Right lobe of liver (tissue), 6 donors: Measurements from ENCODE around the gene MARVELD1. TPM values are rescaled to one million over a fixed set of nuclear protein-coding genes. Genes with fewer than 3 reads are reported as not detected.
A peak's percentile ranks its signal among the peaks of the same experiment; 100 is the strongest.

Source experiments
- ATAC-seq, 4 donors: fragments of 200-7000 bp; cut with Tn5 transposase; one replicate each; pipeline ENCODE4 v1.9.1; 2020; ENCODE audit warnings: mild to moderate bottlenecking in 4 of 4, moderate library complexity in 4 of 4
- DNase-seq, 3 donors: peaks; one replicate each; pipeline ENCODE4 v3.0.0-alpha.2; 2020
- H3K27ac ChIP-seq, 3 donors: fragments of 200-600 bp; one replicate each; pipeline ENCODE4 v1.8.0; 2022
- H3K27me3 ChIP-seq, 2 donors: fragments of 200-600 bp; one replicate each; pipeline ENCODE4 v1.8.0; 2022
- H3K36me3 ChIP-seq, 4 donors: fragments of 200-600 bp; sonication (generic) in 1 of 4; one replicate each; pipeline versions ENCODE4 v1.5.1 to v1.8.0; 2017 to 2022; ENCODE audit warnings: control low read depth in 1 of 4
- H3K4me1 ChIP-seq, 4 donors: fragments of 200-600 bp; sonication (generic) in 1 of 4; one replicate each; pipeline versions ENCODE4 v1.5.1 to v1.8.0; 2017 to 2022; ENCODE audit warnings: control low read depth in 1 of 4
- H3K4me3 ChIP-seq, 3 donors: fragments of 200-600 bp; one replicate each; pipeline ENCODE4 v1.8.0; 2022
- H3K9me3 ChIP-seq, 4 donors: fragments of 200-600 bp; sonication (generic) in 1 of 4; one replicate each; pipeline versions ENCODE4 v1.5.1 to v1.8.0; 2017 to 2022; ENCODE audit warnings: control low read depth in 1 of 4
- CTCF ChIP-seq, 4 donors: fragments of 200-600 bp in 3 of 4; fragments of 450-650 bp in 1 of 4; IDR thresholded peaks; one replicate each; pipeline versions ENCODE4 v1.5.1 to v1.8.0; 2016 to 2022; ENCODE audit warnings: antibody characterized with exemption in 4 of 4, mild to moderate bottlenecking in 2 of 4
- POLR2A ChIP-seq: fragments of 450-650 bp; IDR thresholded peaks from one replicate; pipeline ENCODE4 v1.6.1; 2017; ENCODE audit warnings: antibody characterized with exemption, mild to moderate bottlenecking
- whole genome bisulfite sequencing: methylation state at CpG from one replicate; pipeline ENCODE4 v1.1.6; 2018; ENCODE audit warnings: low coverage, low lambda C conversion rate; ENCODE audit not compliant: insufficient coverage; ENCODE audit errors: missing lambda C conversion rate; 5-methylcytosine and 5-hydroxymethylcytosine counted together
- intact Hi-C, 2 donors: fragments of 100-400 bp; cut with DNase I; formaldehyde crosslinking; loops; one replicate each; pipeline versions ENCODE4 v1.11.2 to v1.14.1; 2022
- total RNA-seq, 6 experiments: library from RNA; depleted of rRNA in 2 of 6; stranded (reverse); fragments of >200 nt in 2 of 6; fragmentation: NEBNext Ultra II Directional in 3 of 6; extraction: Animal tissue kit (Norgen Biotek cat#: 25700) in 3 of 6; gene quantifications; one replicate each; pipeline versions ENCODE4 v1.1.0 to v1.2.4, GENCODE V29; 2016 to 2023
- donor health status: DM: no; HTN: yes; CAD: no.
- donor health status: DM: no; HTN: no; CAD: no.
- donor health status: DM: no; HTN: no; CAD: no.
- donor health status: DM: no; HTN: yes; CAD: no.
- donor health status: DM: no; HTN: yes; CAD: no.

The MARVELD1 gene
- total RNA-seq, 6 experiments from 2014 or later, result 1.5 to 3.1 (median 2.3) TPM

DNA sequence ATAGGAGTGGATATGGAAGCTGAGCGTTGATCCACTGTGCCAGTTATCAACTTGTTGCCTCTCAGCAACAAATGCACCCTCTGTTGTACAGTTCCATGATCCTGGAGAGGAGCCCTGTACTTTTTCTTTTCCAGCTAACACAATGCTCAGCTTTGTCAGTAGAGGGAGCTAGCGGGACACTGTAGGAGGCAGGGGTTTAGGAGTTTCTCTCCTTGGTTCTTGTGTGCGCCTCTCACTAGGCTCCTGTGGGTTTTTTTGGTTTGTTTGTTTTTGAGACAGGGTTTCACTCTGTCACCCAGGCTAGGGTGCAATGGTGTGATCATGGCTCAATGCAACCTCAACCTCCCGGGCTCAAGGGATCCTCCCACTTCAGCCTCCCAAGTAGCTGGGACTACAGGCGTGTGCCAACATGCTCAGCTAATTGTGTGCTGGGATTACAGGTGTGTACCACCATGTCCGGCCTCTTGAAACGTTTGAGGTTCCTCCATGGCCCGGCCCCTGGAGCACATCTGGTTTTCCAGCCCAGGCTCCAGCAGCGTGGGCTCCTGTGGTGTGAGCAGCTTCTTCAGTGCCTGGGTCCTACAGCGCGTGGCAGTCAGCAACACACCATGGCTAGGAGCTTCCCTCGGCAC lies 12.0 kb upstream of the MARVELD1 start:
- DNase-seq, result no peak
- peak; percentile 94 to 98 (median 98) for ATAC-seq
- intact Hi-C loops, result no loop called here

DNA sequence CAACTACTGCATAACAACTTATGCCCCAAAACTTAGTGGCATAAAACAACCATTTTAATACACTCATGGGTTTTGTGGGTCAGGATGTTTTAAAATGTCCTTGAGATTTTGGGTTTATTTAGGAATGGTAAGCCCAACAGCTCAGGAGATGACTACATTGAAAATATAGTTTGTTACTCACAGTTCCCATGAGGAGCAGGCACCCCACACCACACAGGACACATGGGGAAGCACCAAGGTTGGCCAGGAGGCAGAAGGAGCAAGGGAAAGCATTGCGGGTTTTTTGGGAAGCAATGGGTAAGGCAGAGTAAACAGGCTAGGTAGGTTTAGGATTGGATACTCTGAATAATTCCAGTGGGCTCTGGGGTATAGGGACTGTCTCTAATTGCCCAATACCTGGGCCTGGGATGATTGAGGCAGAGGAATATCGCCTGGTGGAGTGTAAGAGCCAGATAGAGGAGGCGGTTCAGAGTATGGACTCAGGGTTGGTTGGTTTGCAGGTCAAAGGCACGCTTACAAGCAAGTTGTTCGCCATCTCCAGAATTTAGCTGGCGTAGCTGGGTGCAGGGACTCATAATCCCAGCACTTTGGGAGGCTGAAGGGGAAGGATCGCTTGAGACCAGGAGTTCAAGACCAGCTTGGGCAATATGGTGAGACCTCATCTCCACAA lies 10.0 kb upstream of the MARVELD1 start:
- intact Hi-C loops, result no loop called here
- no peak for TF ChIP-seq POLR2A
- no peak for TF ChIP-seq CTCF (IDR thresholded peaks at IDR 0.05)

More for the DNA sequence above, 12.0 kb upstream of the MARVELD1 start:
- Histone ChIP-seq H3K9me3 (no peaks in the 10 kb centered on the region), H3K27ac (no peak overlapping the region), H3K4me3 (no peak overlapping the region), H3K36me3 (no peaks in the 10 kb centered on the region), H3K4me1 (no peaks in the 10 kb centered on the region), H3K27me3 (no peaks in the 10 kb centered on the region)
- TF ChIP-seq POLR2A (no peak), CTCF (IDR thresholded peaks at IDR 0.05) (peak; percentile 86 to 93 (median 91))
- WGBS, result 11% methylated on average over 7 of the region's 12 CpGs

GRCh38 chr10:97704341-97704740 lies 9.2 kb upstream of the MARVELD1 start:
- no peak for TF ChIP-seq POLR2A
- no peak for TF ChIP-seq CTCF (IDR thresholded peaks at IDR 0.05)
- Histone ChIP-seq H3K36me3 (no peaks in the 10 kb centered on the region), H3K27ac (no peak overlapping the region), H3K9me3 (no peaks in the 10 kb centered on the region), H3K4me3 (no peak overlapping the region), H3K4me1 (peaks cover 0 to 14% (median 4%) of the 10 kb centered on the region in 4 donors), H3K27me3 (no peaks in the 10 kb centered on the region)
- intact Hi-C loops, result no loop called here
- no peak for DNase-seq
- ATAC-seq, result no peak
- 57% methylated on average over 1 of the region's 1 CpG for WGBS

More for the DNA sequence above, 10.0 kb upstream of the MARVELD1 start:
- H3K4me1 ChIP-seq, result peaks cover 0 to 14% (median 4%) of the 10 kb centered on the region in 4 donors
- DNase-seq, result no peak
- no peaks in the 10 kb centered on the region for H3K27me3 ChIP-seq
- H3K36me3 ChIP-seq, result no peaks in the 10 kb centered on the region
- no peaks in the 10 kb centered on the region for H3K9me3 ChIP-seq
- no peak overlapping the region for H3K4me3 ChIP-seq
- no peak for ATAC-seq
- WGBS, result 74% methylated on average over 6 of the region's 7 CpGs
- no peak overlapping the region for H3K27ac ChIP-seq

DNA sequence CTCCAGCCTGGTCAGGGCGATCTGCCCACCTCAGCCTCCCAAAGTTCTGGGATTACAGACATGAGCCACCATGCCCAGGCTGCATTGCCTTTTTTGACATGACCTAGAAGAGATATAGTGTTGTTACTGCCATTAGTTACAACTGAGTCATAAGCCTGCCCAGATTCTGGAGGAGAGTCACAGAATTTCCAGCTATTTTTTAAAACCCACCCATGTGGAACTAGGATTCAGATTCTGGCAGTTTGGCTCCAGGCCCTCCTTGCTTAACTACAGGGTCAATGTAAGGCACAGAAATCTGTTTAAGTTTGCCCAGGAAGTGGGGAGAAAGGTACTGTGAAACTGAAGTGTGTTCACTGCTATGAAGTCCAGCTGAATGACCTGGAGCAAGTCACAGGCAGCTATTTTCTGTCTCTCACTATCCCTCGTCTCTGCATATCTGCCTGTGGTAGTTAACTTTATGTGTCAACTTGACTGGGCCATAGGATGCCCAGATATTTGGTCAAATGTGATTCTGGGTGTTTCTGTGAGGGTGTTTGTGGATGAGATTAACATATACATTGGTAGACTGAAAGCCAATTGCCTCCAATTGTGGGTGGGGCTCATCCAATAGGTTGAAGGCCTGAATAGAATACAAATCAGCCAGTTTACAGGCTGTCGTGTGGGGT lies 8.4 kb upstream of the MARVELD1 start:
- peak in 1 of 3 donors; percentile 17 for DNase-seq
- 79% methylated on average over 2 of the region's 3 CpGs for WGBS
- Histone ChIP-seq H3K27ac (no peak overlapping the region), H3K4me1 (peaks cover 0 to 14% (median 4%) of the 10 kb centered on the region in 4 donors), H3K36me3 (no peaks in the 10 kb centered on the region), H3K27me3 (no peaks in the 10 kb centered on the region), H3K9me3 (no peaks in the 10 kb centered on the region), H3K4me3 (no peak overlapping the region)
- TF ChIP-seq POLR2A, result no peak
- no peak for ATAC-seq
- intact Hi-C loops, result no loop called here
